ENCODE data around the gene ZNF236. TPM values are rescaled to one million over a fixed set of nuclear protein-coding genes. Genes with fewer than 3 reads are reported as not detected.

ZNF236 gene
- total and polyA plus RNA-seq, 4 donors, result 0.83 to 8.2 (median 5.0) TPM

GRCh38 chr18:76814256-76814655 is 8.1 kb upstream of the ZNF236 start:
- H3K4me3 ChIP-seq (ENCODE audit: low read depth in 1 of 3, low read length in 3 of 3), result no peak overlapping the region
- 95% methylated on average over 11 of the region's 11 CpGs for WGBS
- TF ChIP-seq, protein P1, sequence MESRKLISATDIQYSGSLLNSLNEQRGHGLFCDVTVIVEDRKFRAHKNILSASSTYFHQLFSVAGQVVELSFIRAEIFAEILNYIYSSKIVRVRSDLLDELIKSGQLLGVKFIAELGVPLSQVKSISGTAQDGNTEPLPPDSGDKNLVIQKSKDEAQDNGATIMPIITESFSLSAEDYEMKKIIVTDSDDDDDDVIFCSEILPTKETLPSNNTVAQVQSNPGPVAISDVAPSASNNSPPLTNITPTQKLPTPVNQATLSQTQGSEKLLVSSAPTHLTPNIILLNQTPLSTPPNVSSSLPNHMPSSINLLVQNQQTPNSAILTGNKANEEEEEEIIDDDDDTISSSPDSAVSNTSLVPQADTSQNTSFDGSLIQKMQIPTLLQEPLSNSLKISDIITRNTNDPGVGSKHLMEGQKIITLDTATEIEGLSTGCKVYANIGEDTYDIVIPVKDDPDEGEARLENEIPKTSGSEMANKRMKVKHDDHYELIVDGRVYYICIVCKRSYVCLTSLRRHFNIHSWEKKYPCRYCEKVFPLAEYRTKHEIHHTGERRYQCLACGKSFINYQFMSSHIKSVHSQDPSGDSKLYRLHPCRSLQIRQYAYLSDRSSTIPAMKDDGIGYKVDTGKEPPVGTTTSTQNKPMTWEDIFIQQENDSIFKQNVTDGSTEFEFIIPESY (IDR thresholded peaks at IDR 0.05), result no peak
- TF ChIP-seq EGR1 (IDR thresholded peaks at IDR 0.05; ENCODE audit: low read depth in 2 of 2) (no peak), CTCF (IDR thresholded peaks at IDR 0.05; ENCODE audit: low read depth, low read length, missing input control) (no peak)

GRCh38 chr18:76816127-76816526 is 6.2 kb upstream of the ZNF236 start:
- Histone ChIP-seq H3K4me3 (ENCODE audit: low read depth in 1 of 3, low read length in 3 of 3) (no peak overlapping the region), H3K36me3 (ENCODE audit: control insufficient read depth in 4 of 4, insufficient read depth in 3 of 4, low read depth in 1 of 4, low read length in 3 of 4) (no peaks in the 10 kb centered on the region), H3K27me3 (ENCODE audit: control insufficient read depth in 4 of 4, insufficient read depth in 4 of 4, low read length in 3 of 4) (no peaks in the 10 kb centered on the region), H3K9ac (ENCODE audit: low read depth in 1 of 2, low read length in 2 of 2) (no peak overlapping the region), H3K4me1 (ENCODE audit: control insufficient read depth in 4 of 4, insufficient read depth in 4 of 4, low read length in 3 of 4) (peaks cover 0 to 11% (median 3%) of the 10 kb centered on the region in 4 donors), H3K9me3 (ENCODE audit: control insufficient read depth in 4 of 4, low read length in 3 of 4) (no peaks in the 10 kb centered on the region), H3K27ac (ENCODE audit: low read depth in 1 of 2, low read length in 2 of 2) (no peak overlapping the region)
- no peak for DNase-seq (ENCODE audit: low spot score)
- no peak for TF ChIP-seq GABPA (IDR thresholded peaks at IDR 0.05 in 1 of 2, conservative IDR thresholded peaks at IDR 0.05 in 1 of 2)
- no peak for TF ChIP-seq EGR1 (IDR thresholded peaks at IDR 0.05; ENCODE audit: low read depth in 2 of 2)
- TF ChIP-seq, protein P2, sequence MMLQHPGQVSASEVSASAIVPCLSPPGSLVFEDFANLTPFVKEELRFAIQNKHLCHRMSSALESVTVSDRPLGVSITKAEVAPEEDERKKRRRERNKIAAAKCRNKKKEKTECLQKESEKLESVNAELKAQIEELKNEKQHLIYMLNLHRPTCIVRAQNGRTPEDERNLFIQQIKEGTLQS (IDR thresholded peaks at IDR 0.05), result no peak
- TF ChIP-seq CTCF (IDR thresholded peaks at IDR 0.05; ENCODE audit: low read depth, low read length, missing input control), result no peak
- TF ChIP-seq YY1 (IDR thresholded peaks at IDR 0.05), result no peak
- no peak for TF ChIP-seq HNF4G (IDR thresholded peaks at IDR 0.05)
- TF ChIP-seq HNF4A (conservative IDR thresholded peaks at IDR 0.05), result no peak
- no peak for TF ChIP-seq NR2F2 (IDR thresholded peaks at IDR 0.05)
- TF ChIP-seq, protein P3, sequence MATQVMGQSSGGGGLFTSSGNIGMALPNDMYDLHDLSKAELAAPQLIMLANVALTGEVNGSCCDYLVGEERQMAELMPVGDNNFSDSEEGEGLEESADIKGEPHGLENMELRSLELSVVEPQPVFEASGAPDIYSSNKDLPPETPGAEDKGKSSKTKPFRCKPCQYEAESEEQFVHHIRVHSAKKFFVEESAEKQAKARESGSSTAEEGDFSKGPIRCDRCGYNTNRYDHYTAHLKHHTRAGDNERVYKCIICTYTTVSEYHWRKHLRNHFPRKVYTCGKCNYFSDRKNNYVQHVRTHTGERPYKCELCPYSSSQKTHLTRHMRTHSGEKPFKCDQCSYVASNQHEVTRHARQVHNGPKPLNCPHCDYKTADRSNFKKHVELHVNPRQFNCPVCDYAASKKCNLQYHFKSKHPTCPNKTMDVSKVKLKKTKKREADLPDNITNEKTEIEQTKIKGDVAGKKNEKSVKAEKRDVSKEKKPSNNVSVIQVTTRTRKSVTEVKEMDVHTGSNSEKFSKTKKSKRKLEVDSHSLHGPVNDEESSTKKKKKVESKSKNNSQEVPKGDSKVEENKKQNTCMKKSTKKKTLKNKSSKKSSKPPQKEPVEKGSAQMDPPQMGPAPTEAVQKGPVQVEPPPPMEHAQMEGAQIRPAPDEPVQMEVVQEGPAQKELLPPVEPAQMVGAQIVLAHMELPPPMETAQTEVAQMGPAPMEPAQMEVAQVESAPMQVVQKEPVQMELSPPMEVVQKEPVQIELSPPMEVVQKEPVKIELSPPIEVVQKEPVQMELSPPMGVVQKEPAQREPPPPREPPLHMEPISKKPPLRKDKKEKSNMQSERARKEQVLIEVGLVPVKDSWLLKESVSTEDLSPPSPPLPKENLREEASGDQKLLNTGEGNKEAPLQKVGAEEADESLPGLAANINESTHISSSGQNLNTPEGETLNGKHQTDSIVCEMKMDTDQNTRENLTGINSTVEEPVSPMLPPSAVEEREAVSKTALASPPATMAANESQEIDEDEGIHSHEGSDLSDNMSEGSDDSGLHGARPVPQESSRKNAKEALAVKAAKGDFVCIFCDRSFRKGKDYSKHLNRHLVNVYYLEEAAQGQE (IDR thresholded peaks at IDR 0.05), result no peak
- no peak for TF ChIP-seq JUND (IDR thresholded peaks at IDR 0.05)
- TF ChIP-seq, protein P1 (IDR thresholded peaks at IDR 0.05), result no peak
- TF ChIP-seq RAD21 (IDR thresholded peaks at IDR 0.05), result no peak
- no peak for TF ChIP-seq TAF1 (conservative IDR thresholded peaks at IDR 0.05)
- TF ChIP-seq SP1 (IDR thresholded peaks at IDR 0.05), result no peak
- no peak for TF ChIP-seq RXRA (IDR thresholded peaks at IDR 0.05)
- TF ChIP-seq FOXA2 (IDR thresholded peaks at IDR 0.05), result no peak
- no peak for TF ChIP-seq MAX (IDR thresholded peaks at IDR 0.05)
- TF ChIP-seq FOXA1 (IDR thresholded peaks at IDR 0.05), result no peak
- WGBS, result 87% methylated on average over 8 of the region's 8 CpGs

More at GRCh38 chr18:76814256-76814655, 8.1 kb upstream of the ZNF236 start:
- no peak for DNase-seq (ENCODE audit: low spot score)
- Histone ChIP-seq H3K4me1 (ENCODE audit: control insufficient read depth in 4 of 4, insufficient read depth in 4 of 4, low read length in 3 of 4) (no peaks in the 10 kb centered on the region), H3K9ac (ENCODE audit: low read depth in 1 of 2, low read length in 2 of 2) (no peak overlapping the region), H3K27ac (ENCODE audit: low read depth in 1 of 2, low read length in 2 of 2) (no peak overlapping the region), H3K9me3 (ENCODE audit: control insufficient read depth in 4 of 4, low read length in 3 of 4) (no peaks in the 10 kb centered on the region), H3K27me3 (ENCODE audit: control insufficient read depth in 4 of 4, insufficient read depth in 4 of 4, low read length in 3 of 4) (no peaks in the 10 kb centered on the region), H3K36me3 (ENCODE audit: control insufficient read depth in 4 of 4, insufficient read depth in 3 of 4, low read depth in 1 of 4, low read length in 3 of 4) (no peaks in the 10 kb centered on the region)

Data from liver (tissue), 9 donors.